AG04450 (cell line): ENCODE measurements around the gene ATP6V0E2. TPM values are rescaled to one million over a fixed set of nuclear protein-coding genes. Genes with fewer than 3 reads are reported as not detected.

Source experiments
- CTCF ChIA-PET: fragments of 300-600, 350-600 bp; formaldehyde crosslinking; extraction: SDS; loops from one replicate; lab custom pipeline; 2022; ENCODE audit warnings: antibody characterized with exemption, inconsistent platforms; lab: Charles Lee
- POLR2A ChIA-PET: fragments of 350-600 bp; formaldehyde crosslinking; extraction: SDS; loops from one replicate; lab custom pipeline; 2021; ENCODE audit warnings: antibody characterized with exemption, inconsistent platforms; lab: Yijun Ruan, JAX
- DNase-seq: peaks from one replicate; pipeline ENCODE4 v3.0.0-alpha.2; 2011; ENCODE audit warnings: low read depth, low spot score
- H3K27ac ChIP-seq: one replicate; pipeline ENCODE4 v1.5.1; 2012; ENCODE audit warnings: low read depth, low read length, control low read depth
- H3K27me3 ChIP-seq: one replicate; pipeline ENCODE4 v1.6.0; 2012; ENCODE audit warnings: low read length; ENCODE audit not compliant: control insufficient read depth, insufficient read depth
- H3K4me3 ChIP-seq: 2 replicates; pipeline ENCODE4 v1.5.1; 2011; ENCODE audit warnings: mild to moderate bottlenecking, low read depth, low read length, control low read depth
- H3K9me3 ChIP-seq: 2 replicates; pipeline ENCODE4 v1.5.1; 2012; ENCODE audit warnings: low read length; ENCODE audit not compliant: control insufficient read depth, insufficient read depth
- polyA plus RNA-seq: library from polyadenylated mRNA; depleted of rRNA; stranded (reverse); fragments of >200 nt; gene quantifications from 2 replicates; pipeline ENCODE4 v1.2.3, GENCODE V29; 2011
- TF ChIP-seq, protein P1 (sequence below): IDR thresholded peaks from 2 replicates; pipeline ENCODE4 v1.5.1; 2011; ENCODE audit warnings: low read depth, low read length, control low read depth, inconsistent platforms

The ATP6V0E2 gene
- polyA plus RNA-seq, 1 experiment, result 13.4 TPM

DNA sequence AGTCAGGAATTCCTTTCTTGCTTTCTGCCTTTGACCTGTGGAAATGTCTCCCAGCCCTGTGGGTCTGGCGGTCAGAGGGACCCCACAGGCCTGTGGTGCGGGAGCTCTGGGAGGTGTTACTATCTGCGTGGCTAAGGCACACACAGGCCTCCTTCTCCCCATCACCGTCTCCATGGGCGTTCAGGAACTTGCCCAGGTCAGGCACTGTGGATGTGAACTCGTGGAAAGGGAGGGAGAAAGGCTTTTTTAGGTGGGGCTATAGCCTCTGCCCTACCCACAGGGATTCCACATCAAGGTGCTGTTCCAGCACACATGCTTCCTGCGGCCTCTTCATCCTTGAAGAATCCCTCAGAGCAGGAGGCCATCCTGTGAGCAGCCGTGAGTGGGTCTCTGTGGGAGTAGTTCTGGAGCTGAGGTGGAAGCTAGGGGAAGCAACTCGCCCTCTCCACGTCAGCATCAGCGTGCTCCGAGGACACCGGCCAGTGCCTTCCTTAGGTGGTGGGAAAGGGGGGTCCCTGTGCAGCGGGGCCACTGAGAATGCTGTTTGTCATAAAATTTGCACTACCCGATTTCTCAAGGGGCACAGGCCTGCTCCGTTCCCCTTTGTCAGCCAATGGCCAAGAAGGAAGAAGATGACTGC is 7.5 kb upstream of the ATP6V0E2 start:
- no peak for DNase-seq
- CTCF ChIA-PET, result no interaction called here
- TF ChIP-seq, protein P1, sequence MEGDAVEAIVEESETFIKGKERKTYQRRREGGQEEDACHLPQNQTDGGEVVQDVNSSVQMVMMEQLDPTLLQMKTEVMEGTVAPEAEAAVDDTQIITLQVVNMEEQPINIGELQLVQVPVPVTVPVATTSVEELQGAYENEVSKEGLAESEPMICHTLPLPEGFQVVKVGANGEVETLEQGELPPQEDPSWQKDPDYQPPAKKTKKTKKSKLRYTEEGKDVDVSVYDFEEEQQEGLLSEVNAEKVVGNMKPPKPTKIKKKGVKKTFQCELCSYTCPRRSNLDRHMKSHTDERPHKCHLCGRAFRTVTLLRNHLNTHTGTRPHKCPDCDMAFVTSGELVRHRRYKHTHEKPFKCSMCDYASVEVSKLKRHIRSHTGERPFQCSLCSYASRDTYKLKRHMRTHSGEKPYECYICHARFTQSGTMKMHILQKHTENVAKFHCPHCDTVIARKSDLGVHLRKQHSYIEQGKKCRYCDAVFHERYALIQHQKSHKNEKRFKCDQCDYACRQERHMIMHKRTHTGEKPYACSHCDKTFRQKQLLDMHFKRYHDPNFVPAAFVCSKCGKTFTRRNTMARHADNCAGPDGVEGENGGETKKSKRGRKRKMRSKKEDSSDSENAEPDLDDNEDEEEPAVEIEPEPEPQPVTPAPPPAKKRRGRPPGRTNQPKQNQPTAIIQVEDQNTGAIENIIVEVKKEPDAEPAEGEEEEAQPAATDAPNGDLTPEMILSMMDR, result no peak
- POLR2A ChIA-PET, result interaction anchor here (0.6 to 1.4 kb wide), 2 partner anchors 28 to 563 kb away, joined by 3 to 4 read pairs; partner anchors contain the start of gene ZNF862
- Histone ChIP-seq H3K9me3 (no peaks in the 10 kb centered on the region; the same call in 1 of the 2 replicates), H3K27ac (no peak overlapping the region), H3K4me3 (no peak overlapping the region), H3K27me3 (no peaks in the 10 kb centered on the region)

DNA sequence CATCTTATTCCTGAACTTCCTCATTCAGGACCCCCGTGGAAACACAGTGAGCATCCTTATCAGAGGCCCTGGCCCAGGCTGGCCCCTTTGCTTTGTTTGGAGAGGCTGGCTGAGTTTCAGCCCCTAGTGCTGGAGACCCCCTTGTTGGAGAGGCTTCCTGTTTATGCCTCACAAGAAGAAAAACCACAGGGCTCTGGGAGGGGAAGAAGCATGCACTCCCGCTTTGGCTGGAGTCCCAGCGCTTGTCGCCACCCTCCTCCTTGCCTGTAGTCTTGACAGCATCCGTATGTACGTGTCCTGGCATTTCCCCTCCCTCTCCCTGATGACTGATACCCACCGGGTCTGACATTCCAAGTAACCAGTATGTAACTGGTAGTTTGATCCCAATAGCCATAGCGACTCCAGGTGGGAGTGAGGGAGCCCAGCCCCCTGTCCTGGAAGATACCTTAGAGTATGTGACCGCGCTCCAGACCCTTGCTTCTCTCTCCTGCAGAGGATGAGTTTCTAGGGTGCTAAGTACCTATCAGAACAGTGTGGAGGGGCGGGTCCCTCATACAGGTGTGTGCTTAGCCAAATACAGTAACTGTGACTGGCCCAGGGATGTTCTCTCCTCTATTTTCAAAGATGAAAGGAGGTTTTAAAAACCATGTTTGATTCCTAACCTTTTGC is 6.9 kb upstream of the ATP6V0E2 start:
- no peaks in the 10 kb centered on the region for H3K27me3 ChIP-seq
- H3K27ac ChIP-seq, result peak overlapping the region; percentile 52
- TF ChIP-seq, protein P1, result no peak
- H3K9me3 ChIP-seq, result no peaks in the 10 kb centered on the region; the same call in 1 of the 2 replicates
- POLR2A ChIA-PET, result no interaction called here
- no peak overlapping the region for H3K4me3 ChIP-seq
- CTCF ChIA-PET, result no interaction called here
- DNase-seq, result peak; percentile 61

DNA sequence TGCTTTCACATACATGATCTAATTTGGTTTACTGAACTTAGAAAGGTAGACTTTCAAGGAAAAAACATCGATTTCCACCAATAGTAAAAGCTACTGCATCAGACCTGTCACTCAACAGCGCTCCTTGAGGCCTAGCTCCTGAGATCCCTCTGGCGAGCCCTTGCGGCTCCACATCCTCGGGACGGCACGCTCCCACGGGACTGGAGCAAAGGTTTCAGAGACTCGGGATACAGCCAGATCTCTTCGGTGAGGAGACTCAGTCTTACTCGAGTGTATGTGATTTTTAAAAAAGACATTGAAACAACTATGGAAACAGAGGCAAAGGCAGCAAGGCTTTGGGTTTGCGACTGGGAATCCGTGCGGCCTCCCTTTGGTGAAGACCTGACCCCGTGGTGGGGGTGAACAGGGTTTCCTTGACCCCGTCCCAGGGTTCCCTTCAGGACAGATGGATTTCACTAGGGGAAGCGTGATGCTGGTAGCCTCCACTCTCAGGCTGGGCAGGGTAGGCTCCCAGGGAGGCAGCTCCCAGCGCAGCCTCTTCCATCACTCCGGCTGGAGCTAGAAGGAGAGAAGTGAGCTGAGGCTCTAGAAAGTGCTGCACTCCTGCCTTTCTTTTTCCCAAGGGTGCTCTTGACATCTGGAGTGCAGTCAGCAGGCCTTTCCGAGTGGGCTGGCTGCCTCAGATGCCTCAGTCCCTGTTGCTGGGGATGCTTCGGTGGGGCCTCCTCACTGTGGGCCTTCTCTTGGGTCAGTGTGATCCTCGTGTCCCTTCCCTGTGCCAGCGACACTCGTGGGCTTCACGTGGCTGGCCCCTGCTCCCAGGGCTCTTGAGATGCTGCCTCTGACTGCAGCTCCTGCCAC is 5.8 kb upstream of the ATP6V0E2 start:
- Histone ChIP-seq H3K4me3 (no peak overlapping the region), H3K27me3 (no peaks in the 10 kb centered on the region), H3K27ac (no peak overlapping the region), H3K9me3 (no peaks in the 10 kb centered on the region; the same call in 1 of the 2 replicates)
- DNase-seq, result no peak
- TF ChIP-seq, protein P1, result no peak
- CTCF ChIA-PET, result no interaction called here
- POLR2A ChIA-PET, result no interaction called here

DNA sequence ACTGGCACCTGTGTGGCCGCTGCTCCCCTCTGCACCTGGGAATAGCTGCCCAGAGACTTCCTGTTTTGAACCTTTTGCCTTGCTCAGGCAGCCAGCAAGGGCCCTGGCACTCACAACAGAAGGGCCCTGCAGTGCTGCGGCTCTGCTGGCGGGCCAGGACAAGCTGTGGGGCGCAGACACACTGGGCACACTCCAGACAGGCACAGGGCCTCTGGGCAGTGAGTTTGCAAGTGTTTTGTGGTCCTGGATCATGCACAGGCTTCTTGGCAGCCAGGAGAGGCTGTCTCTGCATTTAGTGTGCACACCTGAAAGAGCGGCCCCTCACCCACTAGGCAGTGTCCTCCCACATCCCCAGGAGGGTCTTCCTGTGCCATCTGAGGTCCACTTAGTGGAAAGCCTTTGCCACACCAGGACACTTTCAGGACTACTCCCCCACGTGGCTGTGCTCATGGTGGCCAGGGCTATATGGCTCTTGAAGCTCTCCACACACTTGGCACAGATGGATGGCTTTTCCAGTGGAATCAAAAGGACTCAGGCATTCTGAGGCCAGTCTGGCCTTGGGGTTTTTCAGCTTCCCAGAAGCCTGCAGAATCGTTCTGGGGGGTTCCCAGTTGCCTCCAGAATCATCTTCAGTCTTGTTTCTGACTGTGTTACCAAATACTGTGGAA is 5.0 kb upstream of the ATP6V0E2 start:
- H3K27ac ChIP-seq, result no peak overlapping the region
- no peaks in the 10 kb centered on the region; the same call in 1 of the 2 replicates for H3K9me3 ChIP-seq
- DNase-seq, result no peak
- ChIA-PET POLR2A (no interaction called here), CTCF (no interaction called here)
- H3K27me3 ChIP-seq, result no peaks in the 10 kb centered on the region
- H3K4me3 ChIP-seq, result no peak overlapping the region
- TF ChIP-seq, protein P1, result no peak
